Measurements from ENCODE around the gene TBC1D5.
"Not testable (repeated sequence)": the region's sequence is repeated elsewhere in the genome, so short reads cannot be mapped to it uniquely, and the experiment has no call there.

GRCh38 chr3:17491190-17491589 is 251.2 kb downstream of the TBC1D5 start:
- TF ChIP-seq ISL1 (CRISPR knock-in tag; IDR thresholded peaks at IDR 0.05); PATZ1 (CRISPR knock-in tag; IDR thresholded peaks at IDR 0.05; ENCODE audit: borderline replicate concordance); ZFP3 (CRISPR knock-in tag; IDR thresholded peaks at IDR 0.05); CREB5 (CRISPR knock-in tag; IDR thresholded peaks at IDR 0.05; ENCODE audit: low read depth); PPARA (CRISPR knock-in tag; IDR thresholded peaks at IDR 0.05; ENCODE audit: borderline replicate concordance); ZFP30 (CRISPR knock-in tag; IDR thresholded peaks at IDR 0.05); POU6F1 (CRISPR knock-in tag; IDR thresholded peaks at IDR 0.05; ENCODE audit: borderline replicate concordance, low read depth); CSDC2 (CRISPR knock-in tag; IDR thresholded peaks at IDR 0.05); GLIS3 (CRISPR knock-in tag; IDR thresholded peaks at IDR 0.05); ZNF565 (CRISPR knock-in tag; conservative IDR thresholded peaks at IDR 0.05; ENCODE audit: low read depth); ZNF70 (CRISPR knock-in tag; IDR thresholded peaks at IDR 0.05); RARB (CRISPR knock-in tag; IDR thresholded peaks at IDR 0.05); ZC3H10 (CRISPR knock-in tag; IDR thresholded peaks at IDR 0.05): not testable (repeated sequence)

All from SK-N-SH treated with all-trans-retinoic acid at 6 μM for 48 hours (cell line).